Measurements from ENCODE around the gene CCDC92. TPM values are rescaled to one million over a fixed set of nuclear protein-coding genes. Genes with fewer than 3 reads are reported as not detected.

Gene CCDC92
- total RNA-seq, 1 donor from 2014 or later: 48.6 TPM

GRCh38 chr12:124000111-124000510 is 27.5 kb upstream of the CCDC92 start:
- Histone ChIP-seq H3K4me1 (peaks cover 26% of the 10 kb centered on the region), H3K27ac (no peak overlapping the region), H3K27me3 (no peaks in the 10 kb centered on the region), H3K9me3 (no peaks in the 10 kb centered on the region), H3K36me3 (peaks cover 20% of the 10 kb centered on the region), H3K4me3 (no peak overlapping the region)
- ATAC-seq: no peak
- no peak for DNase-seq
- TF ChIP-seq CTCF (IDR thresholded peaks at IDR 0.05): no peak
- intact Hi-C loops (cut with DNase I): no loop called here

GRCh38 chr12:123998991-123999359 is 26.3 kb upstream of the CCDC92 start:
- no peaks in the 10 kb centered on the region for H3K9me3 ChIP-seq
- peaks cover 21% of the 10 kb centered on the region for H3K4me1 ChIP-seq
- H3K27me3 ChIP-seq: no peaks in the 10 kb centered on the region
- intact Hi-C loops (cut with DNase I): no loop called here
- peaks cover 20% of the 10 kb centered on the region for H3K36me3 ChIP-seq
- ATAC-seq: no peak
- no peak overlapping the region for H3K27ac ChIP-seq
- H3K4me3 ChIP-seq: no peak overlapping the region
- no peak for DNase-seq
- no peak for TF ChIP-seq CTCF (IDR thresholded peaks at IDR 0.05)

- ATAC-seq: peak; percentile 18
- Histone ChIP-seq H3K4me3 (no peak overlapping the region), H3K27me3 (no peaks in the 10 kb centered on the region), H3K27ac (peak overlapping the region; percentile 31), H3K9me3 (no peaks in the 10 kb centered on the region), H3K4me1 (peaks cover 20% of the 10 kb centered on the region), H3K36me3 (peaks cover 16% of the 10 kb centered on the region)
- no peak for TF ChIP-seq CTCF (IDR thresholded peaks at IDR 0.05)
- no peak for DNase-seq
- intact Hi-C loops (cut with DNase I): no loop called here
Observed at GRCh38 chr12:123998344-123998990, 25.8 kb upstream of the CCDC92 start.

GRCh38 chr12:123997908-123998307 is 25.3 kb upstream of the CCDC92 start:
- Histone ChIP-seq H3K36me3 (peaks cover 16% of the 10 kb centered on the region), H3K27me3 (no peaks in the 10 kb centered on the region), H3K27ac (peak overlapping the region; percentile 31), H3K9me3 (no peaks in the 10 kb centered on the region), H3K4me3 (no peak overlapping the region), H3K4me1 (peaks cover 20% of the 10 kb centered on the region)
- ATAC-seq: no peak
- intact Hi-C loops (cut with DNase I): no loop called here
- no peak for DNase-seq
- no peak for TF ChIP-seq CTCF (IDR thresholded peaks at IDR 0.05)

GRCh38 chr12:123997033-123997822 is 24.6 kb upstream of the CCDC92 start:
- no peak for TF ChIP-seq CTCF (IDR thresholded peaks at IDR 0.05)
- intact Hi-C loops (cut with DNase I): no loop called here
- Histone ChIP-seq H3K4me1 (peaks cover 13% of the 10 kb centered on the region), H3K27ac (no peak overlapping the region), H3K9me3 (no peaks in the 10 kb centered on the region), H3K36me3 (peaks cover 16% of the 10 kb centered on the region), H3K27me3 (no peaks in the 10 kb centered on the region), H3K4me3 (no peak overlapping the region)
- DNase-seq (no peak), ATAC-seq (no peak)

Data from upper lobe of right lung (tissue), 1 donor.